ENCODE measurements around the gene NUBPL. TPM values are rescaled to one million over a fixed set of nuclear protein-coding genes. Genes with fewer than 3 reads are reported as not detected.
"Not testable (repeated sequence)": the region's sequence is repeated elsewhere in the genome, so short reads cannot be mapped to it uniquely, and the experiment has no call there.

NUBPL gene
- total RNA-seq, 2 experiments from 2014 or later = 9.0 to 17.5 TPM

GRCh38 chr14:31864937-31865855 is 304.0 kb downstream of the NUBPL start:
- CTCF ChIA-PET (ENCODE audit: unreplicated experiment) = no interaction called here

GRCh38 chr14:31867570-31867969 is 306.4 kb downstream of the NUBPL start:
- intact Hi-C loops (cut with micrococcal nuclease; ENCODE audit: unreplicated experiment) = no loop called here
- POLR2A ChIA-PET = interaction anchor here (0.6 to 2.9 kb wide), 2 partner anchors 7 to 10 kb away, joined by 3 to 9 read pairs; no protein-coding TSS in a partner anchor
- H3K4me1 ChIP-seq (ENCODE audit: insufficient read depth, low read length, poor library complexity, severe bottlenecking) = no peaks in the 10 kb centered on the region

More at GRCh38 chr14:31864937-31865855, 304.0 kb downstream of the NUBPL start:
- intact Hi-C loops (cut with micrococcal nuclease; ENCODE audit: unreplicated experiment) = no loop called here
- no peak for DNase-seq (ENCODE audit: low spot score)
- Histone ChIP-seq H3K4me2 (ENCODE audit: low read length) (no peak overlapping the region), H2AFZ (ENCODE audit: low read length) (no peak overlapping the region), H3K9me2 (ENCODE audit: insufficient read depth, low read length) (no peaks in the 10 kb centered on the region), H3K79me2 (ENCODE audit: insufficient read depth, low read depth, low read length) (no peaks in the 10 kb centered on the region), H3K4me1 (ENCODE audit: insufficient read depth, low read length, poor library complexity, severe bottlenecking) (no peaks in the 10 kb centered on the region), H4K20me1 (ENCODE audit: insufficient read depth, low read length) (no peaks in the 10 kb centered on the region), H3K9me3 (ENCODE audit: low read length) (no peaks in the 10 kb centered on the region), H3K4me3 (ENCODE audit: low read depth, low read length, poor library complexity, severe bottlenecking) (no peak overlapping the region), H3K36me3 (ENCODE audit: insufficient read depth, low read length) (no peaks in the 10 kb centered on the region), H3K27ac (ENCODE audit: low read depth, low read length, poor library complexity, severe bottlenecking) (no peak overlapping the region)
- no TSS peak for BruUV-seq (replicated peaks)
- POLR2A ChIA-PET = interaction anchor here (1.0 to 2.9 kb wide), 2 partner anchors 10 to 39 kb away, joined by 3 to 9 read pairs; no protein-coding TSS in a partner anchor
- TF ChIP-seq EZH2phosphoT487 (IDR thresholded peaks at IDR 0.05; ENCODE audit: borderline replicate concordance, low read depth, low read length) (no peak), CTCF (conservative IDR thresholded peaks at IDR 0.05; ENCODE audit: low read length) (no peak)

GRCh38 chr14:31868096-31868495 is 306.9 kb downstream of the NUBPL start:
- POLR2A ChIA-PET; H3K36me3 ChIP-seq (ENCODE audit: insufficient read depth, low read length); H3K4me1 ChIP-seq (ENCODE audit: insufficient read depth, low read length, poor library complexity, severe bottlenecking); H3K4me3 ChIP-seq (ENCODE audit: low read depth, low read length, poor library complexity, severe bottlenecking); DNase-seq (ENCODE audit: low spot score); H3K4me2 ChIP-seq (ENCODE audit: low read length); BruUV-seq (replicated peaks); H2AFZ ChIP-seq (ENCODE audit: low read length); H4K20me1 ChIP-seq (ENCODE audit: insufficient read depth, low read length); H3K9me3 ChIP-seq (ENCODE audit: low read length); intact Hi-C loops (cut with micrococcal nuclease; ENCODE audit: unreplicated experiment); H3K79me2 ChIP-seq (ENCODE audit: insufficient read depth, low read depth, low read length); CTCF ChIA-PET (ENCODE audit: unreplicated experiment); H3K27ac ChIP-seq (ENCODE audit: low read depth, low read length, poor library complexity, severe bottlenecking); H3K9me2 ChIP-seq (ENCODE audit: insufficient read depth, low read length): not testable (repeated sequence)

More at GRCh38 chr14:31867570-31867969, 306.4 kb downstream of the NUBPL start:
- DNase-seq (ENCODE audit: low spot score) = no peak
- TF ChIP-seq CTCF (conservative IDR thresholded peaks at IDR 0.05; ENCODE audit: low read length) (no peak), EZH2phosphoT487 (IDR thresholded peaks at IDR 0.05; ENCODE audit: borderline replicate concordance, low read depth, low read length) (no peak)
- Histone ChIP-seq H3K9me3 (ENCODE audit: low read length) (no peaks in the 10 kb centered on the region), H3K36me3 (ENCODE audit: insufficient read depth, low read length) (no peaks in the 10 kb centered on the region), H4K20me1 (ENCODE audit: insufficient read depth, low read length) (no peaks in the 10 kb centered on the region), H2AFZ (ENCODE audit: low read length) (no peak overlapping the region), H3K9me2 (ENCODE audit: insufficient read depth, low read length) (no peaks in the 10 kb centered on the region), H3K79me2 (ENCODE audit: insufficient read depth, low read depth, low read length) (no peaks in the 10 kb centered on the region), H3K4me2 (ENCODE audit: low read length) (no peak overlapping the region), H3K4me3 (ENCODE audit: low read depth, low read length, poor library complexity, severe bottlenecking) (no peak overlapping the region), H3K27ac (ENCODE audit: low read depth, low read length, poor library complexity, severe bottlenecking) (no peak overlapping the region)
- CTCF ChIA-PET (ENCODE audit: unreplicated experiment) = no interaction called here
- no TSS peak for BruUV-seq (replicated peaks)
